Aorta (tissue), 5 donors: ENCODE results near the gene CNTN5. TPM values are rescaled to one million over a fixed set of nuclear protein-coding genes. Genes with fewer than 3 reads are reported as not detected.
"Not testable (repeated sequence)": the region's sequence is repeated elsewhere in the genome, so short reads cannot be mapped to it uniquely, and the experiment has no call there.

Experiments
- ATAC-seq: fragments of 200-7000 bp; cut with Tn5 transposase; one replicate; pipeline ENCODE4 v1.9.1; 2022; ENCODE audit warnings: moderate library complexity; ENCODE audit not compliant: low FRiP score
- DNase-seq, 2 donors: peaks; one replicate each; pipeline ENCODE4 v3.0.0-alpha.2; 2020
- H3K27ac ChIP-seq, 2 donors: one replicate each; pipeline ENCODE4 v1.5.1; 2013; ENCODE audit warnings: low read length in 2 of 2, mild to moderate bottlenecking in 2 of 2, moderate library complexity in 2 of 2, control low read depth in 1 of 2, inconsistent platforms in 1 of 2, low read depth in 1 of 2
- H3K27me3 ChIP-seq, 2 donors: one replicate each; pipeline ENCODE4 v1.6.1; 2013; ENCODE audit warnings: control low read depth in 1 of 2, low read length in 1 of 2, mild to moderate bottlenecking in 1 of 2, moderate library complexity in 1 of 2; ENCODE audit not compliant: insufficient read depth in 2 of 2, control insufficient read depth in 1 of 2
- H3K36me3 ChIP-seq, 2 donors: one replicate each; pipeline ENCODE4 v1.6.1; 2013; ENCODE audit warnings: control low read depth in 1 of 2, low read length in 1 of 2, mild to moderate bottlenecking in 1 of 2; ENCODE audit not compliant: insufficient read depth in 2 of 2, control insufficient read depth in 1 of 2
- H3K4me1 ChIP-seq, 2 donors: one replicate each; pipeline ENCODE4 v1.6.1; 2013; ENCODE audit warnings: low read length in 2 of 2, control low read depth in 1 of 2, mild to moderate bottlenecking in 1 of 2, moderate library complexity in 1 of 2; ENCODE audit not compliant: insufficient read depth in 2 of 2, control insufficient read depth in 1 of 2
- H3K4me3 ChIP-seq, 2 donors: one replicate each; pipeline ENCODE4 v1.5.1; 2013; ENCODE audit warnings: low read length in 2 of 2, control low read depth in 1 of 2, mild to moderate bottlenecking in 1 of 2
- H3K9me3 ChIP-seq: one replicate; pipeline ENCODE4 v1.6.1; 2013; ENCODE audit warnings: mild to moderate bottlenecking, low read length; ENCODE audit not compliant: control insufficient read depth
- WGBS, 2 donors: extraction: QIAGEN DNeasy Blood & Tissue Kit; methylation state at CpG; one replicate each; pipeline ENCODE4 v1.1.7; 2013; 5-methylcytosine and 5-hydroxymethylcytosine counted together
- intact Hi-C, 2 donors: fragments of 100-400 bp; cut with DNase I; formaldehyde crosslinking; loops; one replicate each; pipeline versions ENCODE4 v1.14.2 to v1.15.0; 2022
- polyA plus RNA-seq, 2 donors: library from polyadenylated mRNA; stranded (reverse); fragments of 200-250 nt; gene quantifications; one replicate each; pipeline ENCODE4 v1.2.3, GENCODE V29; 2013
- total RNA-seq, 2 donors: library from RNA; stranded (reverse); fragmentation: NEBNext Ultra II Directional; extraction: Animal tissue kit (Norgen Biotek cat#: 25700); gene quantifications; one replicate each; pipeline ENCODE4 v1.2.1, GENCODE V29; 2021
- donor health status: healthy with polysubstance abuse.
- donor health status: Bipolar disorder and iron deficiency.
- donor health status: DM: no; HTN: no; CAD: no.
- donor health status: DM: no; HTN: no; CAD: no.
- donor health status: DM: yes; HTN: yes; CAD: no.

Gene CNTN5
- total and polyA plus RNA-seq, 4 donors = 0.13 to 2.9 (median 0.96) TPM; not detected in 1

GRCh38 chr11:100232006-100232405 lies 1211.3 kb downstream of the CNTN5 start:
- Histone ChIP-seq H3K9me3 (no peaks in the 10 kb centered on the region), H3K4me3 (no peak overlapping the region), H3K36me3 (no peaks in the 10 kb centered on the region), H3K4me1 (no peaks in the 10 kb centered on the region), H3K27me3 (no peaks in the 10 kb centered on the region), H3K27ac (no peak overlapping the region)
- intact Hi-C loops = no loop called here
- WGBS, 2 donors = 48 to 61% methylated on average over 2 of the region's 2 CpGs
- DNase-seq (no peak), ATAC-seq (no peak)

- intact Hi-C loops = no loop called here
- no peaks in the 10 kb centered on the region for H3K36me3 ChIP-seq
- H3K27ac ChIP-seq = no peak overlapping the region
- H3K9me3 ChIP-seq = no peaks in the 10 kb centered on the region
- DNase-seq (no peak), ATAC-seq (no peak)
- H3K4me3 ChIP-seq = no peak overlapping the region
- WGBS, 2 donors = 80 to 91% methylated on average over 4 of the region's 4 CpGs
- H3K27me3 ChIP-seq = no peaks in the 10 kb centered on the region
- H3K4me1 ChIP-seq = no peaks in the 10 kb centered on the region
Observed at GRCh38 chr11:100235085-100235484, 1214.3 kb downstream of the CNTN5 start.

GRCh38 chr11:100240025-100240539 lies 1219.3 kb downstream of the CNTN5 start:
- DNase-seq (no peak), ATAC-seq (no peak)
- no peaks in the 10 kb centered on the region for H3K9me3 ChIP-seq
- no peak overlapping the region for H3K4me3 ChIP-seq
- no peaks in the 10 kb centered on the region for H3K27me3 ChIP-seq
- no peaks in the 10 kb centered on the region for H3K4me1 ChIP-seq
- 27 to 41% methylated on average over 5 of the region's 5 CpGs for WGBS, 2 donors
- H3K36me3 ChIP-seq = no peaks in the 10 kb centered on the region
- intact Hi-C loops = no loop called here
- no peak overlapping the region for H3K27ac ChIP-seq

- no peaks in the 10 kb centered on the region for H3K27me3 ChIP-seq
- no peaks in the 10 kb centered on the region for H3K4me1 ChIP-seq
- 95 to 99% methylated on average over 1 of the region's 1 CpG for WGBS, 2 donors
- no peaks in the 10 kb centered on the region for H3K9me3 ChIP-seq
- no peak overlapping the region for H3K27ac ChIP-seq
- intact Hi-C loops = no loop called here
- no peaks in the 10 kb centered on the region for H3K36me3 ChIP-seq
- DNase-seq = no peak
- no peak for ATAC-seq
- no peak overlapping the region for H3K4me3 ChIP-seq
Observed at GRCh38 chr11:100247704-100248103, 1227.0 kb downstream of the CNTN5 start.

- H3K4me1 ChIP-seq, H3K9me3 ChIP-seq, DNase-seq, ATAC-seq, H3K27me3 ChIP-seq, H3K4me3 ChIP-seq, intact Hi-C loops, H3K36me3 ChIP-seq, H3K27ac ChIP-seq: not testable (repeated sequence)
- 93 to 94% methylated on average over 6 of the region's 6 CpGs for WGBS, 2 donors
Observed at GRCh38 chr11:100257238-100257803, 1236.6 kb downstream of the CNTN5 start.

- ATAC-seq = no peak
- 15 to 24% methylated on average over 1 of the region's 1 CpG for WGBS, 2 donors
- Histone ChIP-seq H3K27me3 (no peaks in the 10 kb centered on the region), H3K36me3 (no peaks in the 10 kb centered on the region), H3K4me3 (no peak overlapping the region), H3K27ac (no peak overlapping the region), H3K4me1 (no peaks in the 10 kb centered on the region), H3K9me3 (peaks cover 3% of the 10 kb centered on the region)
- intact Hi-C loops = loop anchor here in 1 of 2 donors (10.0 kb wide), 1 partner anchor 1505 kb away; no protein-coding TSS in a partner anchor
- no peak for DNase-seq
Observed at GRCh38 chr11:100269516-100269915, 1248.8 kb downstream of the CNTN5 start.

GRCh38 chr11:100273066-100273815 lies 1252.5 kb downstream of the CNTN5 start:
- no peak overlapping the region for H3K27ac ChIP-seq
- 92 to 97% methylated on average over 15 to 16 of the region's 16 CpGs for WGBS, 2 donors
- H3K9me3 ChIP-seq = peaks cover 3% of the 10 kb centered on the region
- DNase-seq (no peak), ATAC-seq (no peak)
- no peak overlapping the region for H3K4me3 ChIP-seq
- H3K4me1 ChIP-seq = no peaks in the 10 kb centered on the region
- no peaks in the 10 kb centered on the region for H3K36me3 ChIP-seq
- intact Hi-C loops = no loop called here
- H3K27me3 ChIP-seq = no peaks in the 10 kb centered on the region

GRCh38 chr11:100274466-100274865 lies 1253.7 kb downstream of the CNTN5 start:
- intact Hi-C loops, H3K27ac ChIP-seq, DNase-seq, H3K36me3 ChIP-seq, H3K27me3 ChIP-seq, H3K4me3 ChIP-seq, H3K9me3 ChIP-seq, ATAC-seq, H3K4me1 ChIP-seq: not testable (repeated sequence)
- 71 to 74% methylated on average over 4 of the region's 4 CpGs for WGBS, 2 donors

- no peak overlapping the region for H3K27ac ChIP-seq
- no peaks in the 10 kb centered on the region for H3K9me3 ChIP-seq
- DNase-seq (no peak), ATAC-seq (no peak)
- H3K27me3 ChIP-seq = no peaks in the 10 kb centered on the region
- H3K4me3 ChIP-seq = no peak overlapping the region
- no peaks in the 10 kb centered on the region for H3K36me3 ChIP-seq
- H3K4me1 ChIP-seq = no peaks in the 10 kb centered on the region
- WGBS, 2 donors = 82 to 89% methylated on average over 6 of the region's 6 CpGs
- intact Hi-C loops = no loop called here
Observed at GRCh38 chr11:100294748-100295147, 1274.0 kb downstream of the CNTN5 start.
